ENCODE data around the gene TRPM3.

Gene TRPM3

GRCh38 chr9:71096421-71097108 is 24.9 kb downstream of the TRPM3 start:
- DNase-seq = no peak

GRCh38 chr9:71094708-71095251 is 26.6 kb downstream of the TRPM3 start:
- no peak for DNase-seq

- no peak for DNase-seq
Observed at GRCh38 chr9:71090896-71091295, 30.5 kb downstream of the TRPM3 start.

GRCh38 chr9:71079451-71079850 is 42.0 kb downstream of the TRPM3 start:
- no peak for DNase-seq

- DNase-seq = no peak
Observed at GRCh38 chr9:71076096-71076495, 45.3 kb downstream of the TRPM3 start.

GRCh38 chr9:71073494-71073893 is 47.9 kb downstream of the TRPM3 start:
- no peak for DNase-seq

GRCh38 chr9:71072587-71072986 is 48.8 kb downstream of the TRPM3 start:
- DNase-seq = no peak

GRCh38 chr9:71071633-71072032 is 49.8 kb downstream of the TRPM3 start:
- DNase-seq = no peak

GRCh38 chr9:71058660-71059059 is 62.8 kb downstream of the TRPM3 start:
- DNase-seq = no peak

GRCh38 chr9:71052287-71052686 is 69.1 kb downstream of the TRPM3 start:
- no peak for DNase-seq

GRCh38 chr9:71048280-71048679 is 73.1 kb downstream of the TRPM3 start:
- DNase-seq = no peak

- DNase-seq = no peak
Observed at GRCh38 chr9:71042448-71042990, 78.9 kb downstream of the TRPM3 start.

- no peak for DNase-seq
Observed at GRCh38 chr9:71037521-71037920, 83.9 kb downstream of the TRPM3 start.

- no peak for DNase-seq
Observed at GRCh38 chr9:71036501-71036900, 84.9 kb downstream of the TRPM3 start.

- DNase-seq = no peak
Observed at GRCh38 chr9:71032779-71033178, 88.6 kb downstream of the TRPM3 start.

- no peak for DNase-seq
Observed at GRCh38 chr9:71025728-71026127, 95.7 kb downstream of the TRPM3 start.

- DNase-seq = no peak
Observed at GRCh38 chr9:71025201-71025600, 96.2 kb downstream of the TRPM3 start.

- no peak for DNase-seq
Observed at GRCh38 chr9:71010258-71010657, 111.2 kb downstream of the TRPM3 start.

- no peak for DNase-seq
Observed at GRCh38 chr9:71005456-71005855, 116.0 kb downstream of the TRPM3 start.

- DNase-seq = no peak
Observed at GRCh38 chr9:71004196-71004595, 117.2 kb downstream of the TRPM3 start.

GRCh38 chr9:71003346-71003745 is 118.1 kb downstream of the TRPM3 start:
- DNase-seq = no peak

GRCh38 chr9:71001780-71002386 is 119.5 kb downstream of the TRPM3 start:
- DNase-seq = no peak

GRCh38 chr9:70998962-70999361 is 122.5 kb downstream of the TRPM3 start:
- no peak for DNase-seq

- DNase-seq = no peak
Observed at GRCh38 chr9:70995511-70995910, 125.9 kb downstream of the TRPM3 start.

Data from activated T-cell treated with anti-CD3 and anti-CD28 coated beads, Interleukin-2, amount 50 U/mL, for 1 hour (primary cell).